Measurements from ENCODE around the gene CAPN14.

CAPN14 gene

DNA sequence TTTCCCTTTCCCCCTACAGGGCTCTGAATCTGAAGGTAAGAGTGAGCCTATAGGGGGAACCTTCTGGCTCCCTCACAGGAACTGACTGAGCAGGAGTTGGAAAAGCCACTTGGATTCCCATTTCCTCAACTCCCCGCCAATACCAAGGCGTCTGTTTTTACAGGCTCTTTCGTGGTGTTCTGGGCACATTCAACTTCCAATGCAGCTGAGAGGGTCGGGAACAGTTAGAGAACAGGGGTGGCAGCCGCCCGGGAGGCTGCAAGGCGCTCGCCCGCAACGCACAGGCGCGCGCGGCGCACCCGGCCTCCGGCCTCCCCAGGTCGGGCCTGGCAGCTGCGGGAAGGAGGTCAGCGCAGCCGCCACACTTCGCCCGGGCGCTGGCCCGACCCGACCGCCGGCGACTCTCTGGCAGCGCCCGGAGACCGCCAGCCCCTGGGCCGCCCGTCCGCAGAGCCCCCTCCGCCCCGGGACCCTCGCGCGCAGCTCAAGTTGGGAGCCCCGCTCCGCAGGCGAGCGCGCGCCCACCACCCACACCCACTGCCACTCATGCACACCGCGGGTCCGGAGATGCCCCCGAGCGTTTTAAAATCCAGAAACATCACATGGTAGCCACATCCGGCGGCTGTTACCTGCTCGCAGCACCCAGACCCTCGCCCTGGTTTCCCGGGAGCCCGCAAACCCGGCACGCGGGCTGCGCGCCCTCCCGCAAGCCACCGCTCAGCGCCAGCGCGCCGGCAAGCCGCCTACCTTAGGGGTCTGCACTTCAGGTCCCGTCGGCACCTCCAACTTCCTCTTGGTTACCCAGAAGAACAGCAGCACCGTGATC is 79.9 kb downstream of the CAPN14 start:
- DNase-seq: no peak

DNA sequence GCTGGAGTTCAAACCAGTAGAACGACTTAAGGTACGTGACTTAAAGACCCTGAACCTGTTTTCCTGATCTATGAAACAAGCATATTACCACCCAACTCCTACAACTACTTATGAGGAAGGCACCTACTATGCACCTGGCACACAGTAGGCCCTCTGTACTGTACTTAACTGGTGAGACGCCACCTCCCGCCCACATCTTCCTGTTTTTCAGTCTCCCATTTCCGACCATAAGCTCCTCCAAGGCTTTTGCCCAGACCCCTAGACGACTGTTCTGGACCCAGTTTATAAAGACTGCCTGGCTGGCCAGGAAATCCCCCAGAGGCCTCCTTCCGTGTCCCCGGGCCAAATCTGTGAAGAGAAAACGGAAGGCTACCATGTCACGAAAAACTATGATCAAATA is 80.6 kb downstream of the CAPN14 start:
- DNase-seq: no peak

DNA sequence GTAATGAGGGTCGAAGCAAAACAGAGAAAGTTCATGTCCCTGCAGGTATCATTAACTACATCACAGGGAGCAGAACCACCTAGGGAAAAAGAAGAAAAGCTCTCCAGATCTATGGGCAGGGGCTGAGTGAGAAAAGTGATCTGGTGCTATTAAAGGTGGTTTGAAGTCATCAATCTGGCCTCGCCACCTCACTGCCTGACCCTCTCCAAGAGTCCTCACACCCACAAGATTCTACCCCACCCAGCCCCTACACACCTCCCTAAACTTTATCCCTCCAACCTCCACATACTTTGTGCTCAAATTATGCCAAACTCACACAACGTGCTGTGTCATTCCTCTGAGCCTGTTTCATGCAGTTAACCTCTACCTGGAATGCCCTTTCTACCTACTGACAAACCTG is 81.3 kb downstream of the CAPN14 start:
- DNase-seq: no peak

GRCh38 chr2:31134480-31134879 is 82.8 kb downstream of the CAPN14 start:
- DNase-seq: no peak

DNA sequence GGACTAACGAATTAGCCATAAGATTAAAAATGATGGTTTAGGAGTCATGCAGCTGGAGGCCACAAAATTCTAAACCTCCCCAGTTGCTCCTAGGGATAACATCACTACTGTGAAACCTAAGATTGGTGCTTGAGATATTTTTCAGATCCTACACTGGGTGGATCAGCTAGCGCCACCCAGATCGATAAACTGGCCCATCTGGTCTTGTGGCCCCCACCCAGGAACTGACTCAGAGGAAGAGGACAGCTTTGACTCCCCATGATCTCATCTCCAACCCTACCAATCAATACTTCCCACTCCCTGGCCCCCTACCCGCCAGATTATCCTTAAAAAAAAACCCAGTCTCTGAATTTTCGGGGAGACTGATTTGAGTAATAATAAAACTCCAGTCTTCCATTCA is 84.5 kb downstream of the CAPN14 start:
- DNase-seq: no peak

- no peak for DNase-seq
Observed at GRCh38 chr2:31131871-31132270, 85.4 kb downstream of the CAPN14 start.

GRCh38 chr2:31129375-31130171 is 87.7 kb downstream of the CAPN14 start:
- peak; percentile 33 for DNase-seq

DNA sequence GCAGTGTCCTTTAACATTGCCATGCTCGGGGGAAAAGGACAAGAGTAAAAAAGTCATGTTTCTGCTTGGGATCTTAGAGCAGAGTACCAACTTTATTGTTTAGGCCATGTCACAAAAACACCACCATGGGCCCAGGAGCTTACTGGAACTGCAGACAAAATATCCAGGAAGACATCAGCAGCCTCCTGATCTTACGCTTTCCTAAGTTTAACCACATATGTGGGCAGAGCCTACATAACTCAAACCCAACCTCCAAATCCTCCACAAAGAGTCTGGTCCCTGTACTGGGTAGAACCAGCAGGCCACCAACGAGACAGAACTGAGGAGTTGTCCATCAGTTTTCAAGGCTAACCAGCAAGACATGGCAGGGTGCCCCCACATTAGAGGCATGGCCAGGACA is 89.4 kb downstream of the CAPN14 start:
- DNase-seq: no peak

GRCh38 chr2:31125918-31126695 is 91.2 kb downstream of the CAPN14 start:
- DNase-seq: no peak

- no peak for DNase-seq
Observed at GRCh38 chr2:31124904-31125303, 92.4 kb downstream of the CAPN14 start.
